ENCODE data around the gene SEC14L3.

DNA sequence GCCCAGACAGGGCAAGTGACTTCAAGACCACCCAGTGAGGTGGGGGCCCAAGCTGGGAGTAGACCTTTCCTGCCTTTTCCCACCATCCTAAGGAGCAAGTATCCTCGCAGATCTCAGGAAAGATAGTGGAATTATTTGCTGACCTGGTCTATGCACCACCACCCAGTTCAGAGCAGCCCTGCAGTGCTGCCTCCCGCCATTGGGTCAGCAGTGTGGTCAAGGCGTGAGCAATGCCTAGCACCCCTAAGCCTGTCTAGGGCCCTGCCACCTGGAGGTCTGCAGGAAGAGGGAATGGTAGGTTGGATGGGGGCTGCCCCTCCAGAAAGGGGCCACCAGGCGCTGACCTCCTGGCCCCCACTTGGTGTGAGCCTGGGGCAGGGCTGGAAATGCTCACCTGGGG is 39.7 kb downstream of the SEC14L3 start:
- TF ChIP-seq, protein P1, sequence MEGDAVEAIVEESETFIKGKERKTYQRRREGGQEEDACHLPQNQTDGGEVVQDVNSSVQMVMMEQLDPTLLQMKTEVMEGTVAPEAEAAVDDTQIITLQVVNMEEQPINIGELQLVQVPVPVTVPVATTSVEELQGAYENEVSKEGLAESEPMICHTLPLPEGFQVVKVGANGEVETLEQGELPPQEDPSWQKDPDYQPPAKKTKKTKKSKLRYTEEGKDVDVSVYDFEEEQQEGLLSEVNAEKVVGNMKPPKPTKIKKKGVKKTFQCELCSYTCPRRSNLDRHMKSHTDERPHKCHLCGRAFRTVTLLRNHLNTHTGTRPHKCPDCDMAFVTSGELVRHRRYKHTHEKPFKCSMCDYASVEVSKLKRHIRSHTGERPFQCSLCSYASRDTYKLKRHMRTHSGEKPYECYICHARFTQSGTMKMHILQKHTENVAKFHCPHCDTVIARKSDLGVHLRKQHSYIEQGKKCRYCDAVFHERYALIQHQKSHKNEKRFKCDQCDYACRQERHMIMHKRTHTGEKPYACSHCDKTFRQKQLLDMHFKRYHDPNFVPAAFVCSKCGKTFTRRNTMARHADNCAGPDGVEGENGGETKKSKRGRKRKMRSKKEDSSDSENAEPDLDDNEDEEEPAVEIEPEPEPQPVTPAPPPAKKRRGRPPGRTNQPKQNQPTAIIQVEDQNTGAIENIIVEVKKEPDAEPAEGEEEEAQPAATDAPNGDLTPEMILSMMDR (IDR thresholded peaks at IDR 0.05): no peak
- TF ChIP-seq EZH2 (IDR thresholded peaks at IDR 0.05; ENCODE audit: borderline replicate concordance, insufficient read depth, low read depth, low read length, poor library complexity, severe bottlenecking): no peak
